HG03342 (cell line): ENCODE results near the gene TMEM120B.
A peak's percentile ranks its signal among the peaks of the same experiment; 100 is the strongest.
"Not testable (repeated sequence)": the region's sequence is repeated elsewhere in the genome, so short reads cannot be mapped to it uniquely, and the experiment has no call there.

Source experiments
- ATAC-seq: cut with Tn5 transposase; IDR thresholded peaks from one replicate; pipeline ENCODE4 v1.9.1; 2021; ENCODE audit warnings: mild to moderate bottlenecking, moderate library complexity; ENCODE audit not compliant: unreplicated experiment

The TMEM120B gene

GRCh38 chr12:121789800-121790728 lies 77.5 kb downstream of the TMEM120B start:
- ATAC-seq, result peak; percentile 44

- ATAC-seq, result not testable (repeated sequence)
Measured at GRCh38 chr12:121790785-121791184, 78.2 kb downstream of the TMEM120B start.

- ATAC-seq, result no peak
Measured at GRCh38 chr12:121791671-121792551, 79.4 kb downstream of the TMEM120B start.

GRCh38 chr12:121792607-121793439 lies 80.3 kb downstream of the TMEM120B start:
- ATAC-seq, result no peak

GRCh38 chr12:121793440-121793837 lies 80.9 kb downstream of the TMEM120B start, which contains the start of gene RHOF:
RHOF (minus strand) TSS chr12:121793688; CDS start chr12:121793633, 55 bp downstream.
- peak; percentile 13 for ATAC-seq

GRCh38 chr12:121793838-121794533 lies 81.4 kb downstream of the TMEM120B start:
- peak; percentile 51 for ATAC-seq

- ATAC-seq, result no peak
Measured at GRCh38 chr12:121794534-121795033, 82.0 kb downstream of the TMEM120B start.

- ATAC-seq, result no peak
Measured at GRCh38 chr12:121795034-121795968, 82.7 kb downstream of the TMEM120B start.

GRCh38 chr12:121796855-121797751 lies 84.6 kb downstream of the TMEM120B start:
- ATAC-seq, result no peak

- ATAC-seq, result no peak
Measured at GRCh38 chr12:121797937-121798786, 85.6 kb downstream of the TMEM120B start.

GRCh38 chr12:121798787-121799155 lies 86.2 kb downstream of the TMEM120B start:
- no peak for ATAC-seq

- ATAC-seq, result no peak
Measured at GRCh38 chr12:121799156-121799841, 86.7 kb downstream of the TMEM120B start.

GRCh38 chr12:121799842-121800693 lies 87.5 kb downstream of the TMEM120B start:
- peak; percentile 25 for ATAC-seq

- ATAC-seq, result no peak
Measured at GRCh38 chr12:121800694-121801594, 88.4 kb downstream of the TMEM120B start.
